HG02840 (cell line): ENCODE results near the gene MYO1F.
"Not testable (repeated sequence)": the region's sequence is repeated elsewhere in the genome, so short reads cannot be mapped to it uniquely, and the experiment has no call there.

Experiments used
- ATAC-seq: cut with Tn5 transposase; IDR thresholded peaks from one replicate; pipeline ENCODE4 v1.9.1; 2021; ENCODE audit warnings: mild to moderate bottlenecking, moderate library complexity, moderate number of reproducible peaks; ENCODE audit not compliant: unreplicated experiment, low FRiP score

The MYO1F gene

GRCh38 chr19:8525401-8525684 lies 51.9 kb downstream of the MYO1F start:
- no peak for ATAC-seq

GRCh38 chr19:8519388-8519787 lies 57.9 kb downstream of the MYO1F start:
- ATAC-seq = no peak

- ATAC-seq = no peak
These were observed 58.7 kb downstream of the MYO1F start for GRCh38 chr19:8518536-8518935.

- ATAC-seq = no peak
These were observed 59.4 kb downstream of the MYO1F start for GRCh38 chr19:8517551-8518442.

GRCh38 chr19:8515317-8515716 lies 61.9 kb downstream of the MYO1F start:
- ATAC-seq = no peak

GRCh38 chr19:8514505-8515009 lies 62.7 kb downstream of the MYO1F start:
- ATAC-seq = not testable (repeated sequence)

- ATAC-seq = peak; percentile 87
These were observed 63.3 kb downstream of the MYO1F start, which contains the start of gene ZNF414 for GRCh38 chr19:8513687-8514504. Gene ZNF414 (minus strand): TSS chr19:8514167. CDS start chr19:8514046, 121 bp downstream.

- ATAC-seq = no peak
These were observed 64.1 kb downstream of the MYO1F start for GRCh38 chr19:8513036-8513686.

GRCh38 chr19:8512115-8512967 lies 64.9 kb downstream of the MYO1F start:
- no peak for ATAC-seq

- ATAC-seq = no peak
These were observed 65.6 kb downstream of the MYO1F start for GRCh38 chr19:8511573-8512101.

- no peak for ATAC-seq
These were observed 66.6 kb downstream of the MYO1F start for GRCh38 chr19:8510589-8511115.

GRCh38 chr19:8506402-8506957 lies 70.8 kb downstream of the MYO1F start:
- no peak for ATAC-seq

- peak; percentile 55 for ATAC-seq
These were observed 71.4 kb downstream of the MYO1F start for GRCh38 chr19:8505680-8506401.

- ATAC-seq = no peak
These were observed 72.3 kb downstream of the MYO1F start for GRCh38 chr19:8504919-8505318.

GRCh38 chr19:8504171-8504570 lies 73.1 kb downstream of the MYO1F start:
- ATAC-seq = no peak

GRCh38 chr19:8503510-8503909 lies 73.7 kb downstream of the MYO1F start:
- no peak for ATAC-seq

GRCh38 chr19:8501981-8502380 lies 75.3 kb downstream of the MYO1F start:
- ATAC-seq = no peak

GRCh38 chr19:8501516-8501915 lies 75.7 kb downstream of the MYO1F start:
- no peak for ATAC-seq
